ENCODE measurements around the gene APOD. TPM values are rescaled to one million over a fixed set of nuclear protein-coding genes. Genes with fewer than 3 reads are reported as not detected.

Gene APOD
- total and polyA plus RNA-seq, 2 of the 8 experiments (the other 6 are each of a cell fraction or from before 2014, with no cell fraction given): not detected

- TF ChIP-seq ZNF274 (IDR thresholded peaks at IDR 0.05; ENCODE audit: borderline replicate concordance, extremely low read depth, low read length) (no peak), YY1 (IDR thresholded peaks at IDR 0.05; ENCODE audit: low read depth, low read length) (no peak), FOSL1 (IDR thresholded peaks at IDR 0.05; ENCODE audit: insufficient read depth, low read depth, low read length) (no peak), BRCA1 (IDR thresholded peaks at IDR 0.05; ENCODE audit: low read depth, low read length) (no peak)
Observed at GRCh38 chr3:195559723-195560409, 23.9 kb downstream of the APOD start (continued).
